ENCODE measurements around the gene ZFHX3. TPM values are rescaled to one million over a fixed set of nuclear protein-coding genes. Genes with fewer than 3 reads are reported as not detected.

The ZFHX3 gene
- total RNA-seq, 1 donor from 2014 or later: 48.5 TPM

DNA sequence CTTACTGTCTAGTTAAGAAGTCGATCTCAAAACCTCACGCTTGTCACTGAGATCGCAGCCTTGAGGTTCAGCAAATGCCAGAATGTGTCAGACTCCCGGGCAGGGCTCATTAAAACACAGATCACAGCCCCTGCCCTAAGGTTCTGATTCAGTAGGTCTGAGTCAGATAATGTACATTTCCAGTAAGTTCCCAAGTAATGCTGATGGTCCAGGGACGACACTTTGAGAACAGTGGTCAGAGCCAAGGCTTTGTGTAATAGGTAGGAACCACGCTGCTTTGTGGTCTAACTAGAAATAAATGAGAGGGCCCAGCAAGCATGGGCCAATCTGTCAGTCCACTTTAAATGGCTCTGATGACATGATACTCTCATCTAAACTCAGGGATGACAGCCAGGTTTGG lies 228.6 kb downstream of the ZFHX3 start:
- peaks cover 16% of the 10 kb centered on the region for H3K36me3 Mint-ChIP-seq
- no peaks in the 10 kb centered on the region for H3K27me3 Mint-ChIP-seq
- peak overlapping the region; percentile 39 for H3K27ac Mint-ChIP-seq
- no peaks in the 10 kb centered on the region for H3K9me3 Mint-ChIP-seq
- peak overlapping the region; percentile 4 for H3K4me3 Mint-ChIP-seq
- peaks cover 42% of the 10 kb centered on the region for H3K4me1 Mint-ChIP-seq (ENCODE audit: unreplicated experiment)
- TF ChIP-seq, protein P1, sequence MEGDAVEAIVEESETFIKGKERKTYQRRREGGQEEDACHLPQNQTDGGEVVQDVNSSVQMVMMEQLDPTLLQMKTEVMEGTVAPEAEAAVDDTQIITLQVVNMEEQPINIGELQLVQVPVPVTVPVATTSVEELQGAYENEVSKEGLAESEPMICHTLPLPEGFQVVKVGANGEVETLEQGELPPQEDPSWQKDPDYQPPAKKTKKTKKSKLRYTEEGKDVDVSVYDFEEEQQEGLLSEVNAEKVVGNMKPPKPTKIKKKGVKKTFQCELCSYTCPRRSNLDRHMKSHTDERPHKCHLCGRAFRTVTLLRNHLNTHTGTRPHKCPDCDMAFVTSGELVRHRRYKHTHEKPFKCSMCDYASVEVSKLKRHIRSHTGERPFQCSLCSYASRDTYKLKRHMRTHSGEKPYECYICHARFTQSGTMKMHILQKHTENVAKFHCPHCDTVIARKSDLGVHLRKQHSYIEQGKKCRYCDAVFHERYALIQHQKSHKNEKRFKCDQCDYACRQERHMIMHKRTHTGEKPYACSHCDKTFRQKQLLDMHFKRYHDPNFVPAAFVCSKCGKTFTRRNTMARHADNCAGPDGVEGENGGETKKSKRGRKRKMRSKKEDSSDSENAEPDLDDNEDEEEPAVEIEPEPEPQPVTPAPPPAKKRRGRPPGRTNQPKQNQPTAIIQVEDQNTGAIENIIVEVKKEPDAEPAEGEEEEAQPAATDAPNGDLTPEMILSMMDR (conservative IDR thresholded peaks at IDR 0.05): no peak
- DNase-seq (ENCODE audit: extremely low spot score, unreplicated experiment): no peak

DNA sequence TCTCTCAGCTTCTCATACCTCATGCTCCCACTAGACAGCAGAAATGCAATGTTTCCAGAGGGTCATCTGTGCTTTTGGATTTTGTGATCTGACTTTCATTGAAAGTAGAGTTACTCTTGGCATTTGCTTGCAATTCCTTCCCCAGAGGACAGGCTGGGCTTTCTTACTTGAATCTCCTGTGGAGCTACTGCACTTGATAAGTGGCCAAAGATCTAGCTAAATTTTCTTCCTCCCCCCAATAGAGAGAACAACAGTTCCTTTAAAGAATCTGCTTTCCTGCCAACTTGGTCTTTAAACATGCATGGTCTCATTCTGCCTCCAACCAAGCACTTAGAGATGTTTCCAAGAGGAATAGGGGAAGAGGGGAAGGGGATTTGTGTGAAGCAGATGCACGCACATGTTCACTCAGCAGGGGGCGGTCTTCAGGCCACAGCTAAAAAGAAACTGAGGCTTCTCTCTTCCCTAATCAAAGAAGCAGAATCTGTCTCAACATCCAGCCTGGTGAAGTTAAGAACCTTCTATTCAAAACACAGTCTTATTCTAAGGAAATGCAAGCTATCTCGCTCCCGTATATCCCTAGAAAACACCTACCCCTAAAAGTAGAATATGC lies 229.6 kb downstream of the ZFHX3 start:
- TF ChIP-seq, protein P1 (conservative IDR thresholded peaks at IDR 0.05): peak; percentile 51
- Mint-ChIP-seq H3K27ac (no peak overlapping the region), H3K4me3 (no peak overlapping the region), H3K36me3 (peaks cover 21% of the 10 kb centered on the region), H3K9me3 (no peaks in the 10 kb centered on the region), H3K27me3 (no peaks in the 10 kb centered on the region), H3K4me1 (ENCODE audit: unreplicated experiment) (peaks cover 45% of the 10 kb centered on the region)
- no peak for DNase-seq (ENCODE audit: extremely low spot score, unreplicated experiment)

DNA sequence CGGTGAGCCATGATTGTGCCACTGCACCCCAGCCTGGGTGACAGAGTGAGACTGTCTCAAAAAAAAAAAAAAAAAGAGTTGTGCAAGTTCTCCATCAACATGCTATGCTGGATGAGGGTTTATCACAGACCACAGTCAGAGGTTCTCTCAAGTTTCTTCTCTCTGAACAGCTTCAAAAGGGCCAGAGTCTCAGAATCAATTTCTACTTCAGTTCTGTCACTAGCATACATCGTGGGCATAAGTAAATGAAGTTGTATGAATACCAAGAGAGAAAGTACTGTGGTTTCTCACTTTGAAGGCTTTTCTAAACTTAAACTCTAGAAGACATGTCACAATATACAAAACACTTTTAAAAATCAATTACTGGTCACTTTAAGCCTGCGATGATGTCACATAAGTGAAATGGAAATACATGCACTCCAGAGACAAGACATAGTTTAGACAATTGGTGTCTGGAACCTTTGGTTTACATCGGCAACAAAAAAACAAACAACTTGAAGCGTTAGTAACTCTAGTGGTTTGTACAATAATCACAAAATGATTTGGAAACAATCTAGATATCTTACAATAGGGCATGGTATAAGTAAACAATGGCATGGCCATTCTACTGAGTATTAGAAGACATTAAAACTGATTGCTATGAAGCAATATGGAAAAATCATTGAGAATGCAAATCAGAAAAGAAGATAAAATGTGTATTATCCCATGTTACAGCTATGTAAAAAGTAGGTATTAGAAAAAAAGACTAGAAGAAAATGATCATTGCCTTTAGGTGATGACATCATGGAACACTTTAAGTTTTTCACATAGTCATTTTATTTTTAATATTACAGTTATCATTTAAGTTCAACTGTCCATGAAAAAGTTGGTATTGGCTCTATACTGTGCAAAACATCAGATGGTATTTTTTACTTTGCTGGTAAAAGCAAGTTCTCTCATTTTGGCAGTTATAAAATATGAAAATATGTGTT lies 232.3 kb downstream of the ZFHX3 start:
- TF ChIP-seq, protein P1 (conservative IDR thresholded peaks at IDR 0.05): no peak
- Mint-ChIP-seq H3K4me3 (no peak overlapping the region), H3K27ac (no peak overlapping the region), H3K27me3 (no peaks in the 10 kb centered on the region), H3K36me3 (peaks cover 34% of the 10 kb centered on the region), H3K4me1 (ENCODE audit: unreplicated experiment) (peaks cover 39% of the 10 kb centered on the region), H3K9me3 (no peaks in the 10 kb centered on the region)
- DNase-seq (ENCODE audit: extremely low spot score, unreplicated experiment): no peak

DNA sequence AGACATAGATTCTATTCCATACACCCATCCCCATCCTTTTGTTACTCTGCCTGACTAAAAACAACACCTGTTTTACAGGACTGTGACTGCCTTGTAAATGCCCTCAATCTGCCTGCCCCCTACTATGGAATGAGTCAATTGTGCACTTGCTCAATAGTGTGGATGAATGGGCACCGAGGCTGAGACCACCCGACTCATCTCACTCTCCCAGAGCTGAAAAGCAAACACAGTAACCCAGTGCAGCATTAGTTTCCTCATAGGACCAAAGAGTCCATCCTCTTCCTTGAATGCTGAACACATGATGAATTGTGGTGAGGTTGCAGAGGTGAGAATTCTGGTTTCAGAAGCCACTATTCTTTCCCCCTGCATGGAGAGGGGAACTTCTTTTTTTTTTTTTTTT lies 233.7 kb downstream of the ZFHX3 start:
- Mint-ChIP-seq H3K9me3 (no peaks in the 10 kb centered on the region), H3K4me3 (no peak overlapping the region), H3K4me1 (ENCODE audit: unreplicated experiment) (peaks cover 31% of the 10 kb centered on the region), H3K36me3 (peaks cover 39% of the 10 kb centered on the region), H3K27me3 (no peaks in the 10 kb centered on the region), H3K27ac (no peak overlapping the region)
- no peak for DNase-seq (ENCODE audit: extremely low spot score, unreplicated experiment)
- TF ChIP-seq, protein P1 (conservative IDR thresholded peaks at IDR 0.05): no peak

DNA sequence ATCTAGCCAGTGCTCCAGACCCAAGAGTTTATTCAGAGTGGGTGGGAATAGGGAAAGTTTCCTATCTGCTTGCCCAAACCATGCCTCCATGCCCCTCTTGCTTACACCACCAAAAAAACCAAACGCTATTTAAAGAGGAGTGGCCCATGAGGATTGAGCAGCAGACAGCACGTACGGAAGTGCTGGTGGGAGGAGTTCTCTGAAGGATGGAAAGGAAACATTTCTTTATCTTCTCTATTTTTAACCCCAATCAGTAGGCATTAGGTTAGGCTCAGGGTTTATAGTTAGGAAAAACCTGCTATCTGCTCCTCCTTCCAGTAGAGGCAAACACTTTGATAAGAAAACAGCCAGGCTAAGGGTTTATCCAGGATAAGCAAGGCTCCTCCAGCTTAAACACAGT lies 235.3 kb downstream of the ZFHX3 start:
- TF ChIP-seq, protein P1 (conservative IDR thresholded peaks at IDR 0.05): no peak
- Mint-ChIP-seq H3K36me3 (peaks cover 49% of the 10 kb centered on the region), H3K4me1 (ENCODE audit: unreplicated experiment) (peaks cover 26% of the 10 kb centered on the region), H3K27me3 (no peaks in the 10 kb centered on the region), H3K9me3 (no peaks in the 10 kb centered on the region), H3K4me3 (no peak overlapping the region), H3K27ac (no peak overlapping the region)
- DNase-seq (ENCODE audit: extremely low spot score, unreplicated experiment): no peak

Measured in type B pancreatic cell (in vitro differentiated cells).